Keratinocyte (primary cell): Measurements from ENCODE around the gene BCL7A. TPM values are rescaled to one million over a fixed set of nuclear protein-coding genes. Genes with fewer than 3 reads are reported as not detected.

Experiments
- DNase-seq: peaks from one replicate; pipeline ENCODE4 v3.0.0-alpha.2; 2011; ENCODE audit warnings: low read depth, missing footprints, low spot score
- FAIRE-seq: peaks from 2 replicates; lab custom pipeline; 2011; peaks lifted over from hg19 to GRCh38; lab: Jason Lieb, UNC
- H2AFZ ChIP-seq: 2 replicates; pipeline ENCODE4 v1.6.0; 2012; ENCODE audit warnings: low read length, control low read depth, inconsistent platforms; ENCODE audit not compliant: control insufficient read depth
- H3K27ac ChIP-seq: 2 replicates; pipeline ENCODE4 v1.5.1; 2011; ENCODE audit warnings: low read length; ENCODE audit not compliant: control insufficient read depth, insufficient read depth
- H3K27me3 ChIP-seq: 3 replicates; pipeline ENCODE4 v1.6.0; 2011; ENCODE audit warnings: low read length; ENCODE audit not compliant: control insufficient read depth, insufficient read depth; ENCODE audit errors: extremely low read depth
- H3K36me3 ChIP-seq, 2 experiments: 2 replicates in 1 of 2; 3 replicates in 1 of 2; pipeline ENCODE4 v1.5.1; 2011; ENCODE audit warnings: low read length in 2 of 2, mild to moderate bottlenecking in 1 of 2; ENCODE audit not compliant: control insufficient read depth in 2 of 2, insufficient read depth in 2 of 2; ENCODE audit errors: extremely low read depth in 1 of 2
- H3K4me1 ChIP-seq: 3 replicates; pipeline ENCODE4 v1.5.1; 2011; ENCODE audit warnings: low read length; ENCODE audit not compliant: control insufficient read depth, insufficient read depth; ENCODE audit errors: extremely low read depth
- H3K4me2 ChIP-seq: 3 replicates; pipeline ENCODE4 v1.6.0; 2011; ENCODE audit warnings: low read depth, low read length; ENCODE audit not compliant: control insufficient read depth, insufficient read depth; ENCODE audit errors: extremely low read depth
- H3K4me3 ChIP-seq, 3 experiments: fragments of 200-600 bp in 1 of 3; sonication (generic) in 1 of 3; 2 replicates in 2 of 3; 3 replicates in 1 of 3; pipeline ENCODE4 v1.5.1; 2011 to 2016; ENCODE audit warnings: low read length in 3 of 3, mild to moderate bottlenecking in 3 of 3, control low read depth in 2 of 3, inconsistent platforms in 1 of 3, low read depth in 1 of 3, mixed read lengths in 1 of 3, mixed run types in 1 of 3, moderate library complexity in 1 of 3; ENCODE audit not compliant: control insufficient read depth in 2 of 3, insufficient read depth in 2 of 3; ENCODE audit errors: extremely low read depth in 1 of 3
- H3K79me2 ChIP-seq: 2 replicates; pipeline ENCODE4 v1.6.0; 2012; ENCODE audit warnings: low read length; ENCODE audit not compliant: control insufficient read depth, insufficient read depth
- H3K9ac ChIP-seq: 3 replicates; pipeline ENCODE4 v1.6.0; 2011; ENCODE audit warnings: low read length; ENCODE audit not compliant: control insufficient read depth, insufficient read depth; ENCODE audit errors: extremely low read depth
- H3K9me1 ChIP-seq: 3 replicates; pipeline ENCODE4 v1.6.0; 2011; ENCODE audit warnings: low read length; ENCODE audit not compliant: control insufficient read depth, insufficient read depth; ENCODE audit errors: extremely low read depth
- H3K9me3 ChIP-seq: 2 replicates; pipeline ENCODE4 v1.5.1; 2012; ENCODE audit warnings: low read depth, low read length; ENCODE audit not compliant: control insufficient read depth
- H4K20me1 ChIP-seq: 3 replicates; pipeline ENCODE4 v1.6.0; 2011; ENCODE audit warnings: low read length; ENCODE audit not compliant: control insufficient read depth, insufficient read depth; ENCODE audit errors: extremely low read depth
- EZH2 ChIP-seq: IDR thresholded peaks from one replicate; pipeline ENCODE4 v1.6.1; 2012; ENCODE audit warnings: inconsistent platforms, mild to moderate bottlenecking, low read length, moderate library complexity
- dilution Hi-C: fragments of 300-500 bp; cut with MboI; formaldehyde crosslinking; loops from one replicate; pipeline ENCODE4 v1.7.0; 2020; ENCODE audit warnings: low sequenced_read_pairs; ENCODE audit not compliant: extremely low pct_ligation_motif_present
- polyA plus RNA-seq, 5 experiments: library from polyadenylated mRNA; depleted of rRNA in 3 of 5; stranded (reverse) in 3 of 5; stranded (forward) in 1 of 5; unstranded in 1 of 5; fragments of >200 nt; gene quantifications; 1 replicate in 1 of 5; 2 replicates in 3 of 5; 3 replicates in 1 of 5; pipeline versions ENCODE4 v1.2.1 to v1.2.3, GENCODE V29; 2011 to 2012; ENCODE audit warnings: missing spikeins in 2 of 5, low read depth in 1 of 5, low replicate concordance in 1 of 5
- TF ChIP-seq, protein P1 (sequence below), 3 experiments: IDR thresholded peaks in 1 of 3; conservative IDR thresholded peaks in 1 of 3; optimal IDR thresholded peaks in 1 of 3; 2 replicates in 2 of 3; 3 replicates in 1 of 3; pipeline versions ENCODE3 to v1.5.1; 2011; ENCODE audit warnings: low read length in 3 of 3, mild to moderate bottlenecking in 3 of 3, moderate library complexity in 2 of 3, control low read depth in 1 of 3, inconsistent platforms in 1 of 3; ENCODE audit not compliant: insufficient read depth in 2 of 3; ENCODE audit errors: extremely low read depth in 1 of 3

BCL7A gene
- polyA plus RNA-seq, 1 donor (not counting 4 experiments of a cell fraction or from before 2014, with no cell fraction given) = 12.8 TPM

DNA sequence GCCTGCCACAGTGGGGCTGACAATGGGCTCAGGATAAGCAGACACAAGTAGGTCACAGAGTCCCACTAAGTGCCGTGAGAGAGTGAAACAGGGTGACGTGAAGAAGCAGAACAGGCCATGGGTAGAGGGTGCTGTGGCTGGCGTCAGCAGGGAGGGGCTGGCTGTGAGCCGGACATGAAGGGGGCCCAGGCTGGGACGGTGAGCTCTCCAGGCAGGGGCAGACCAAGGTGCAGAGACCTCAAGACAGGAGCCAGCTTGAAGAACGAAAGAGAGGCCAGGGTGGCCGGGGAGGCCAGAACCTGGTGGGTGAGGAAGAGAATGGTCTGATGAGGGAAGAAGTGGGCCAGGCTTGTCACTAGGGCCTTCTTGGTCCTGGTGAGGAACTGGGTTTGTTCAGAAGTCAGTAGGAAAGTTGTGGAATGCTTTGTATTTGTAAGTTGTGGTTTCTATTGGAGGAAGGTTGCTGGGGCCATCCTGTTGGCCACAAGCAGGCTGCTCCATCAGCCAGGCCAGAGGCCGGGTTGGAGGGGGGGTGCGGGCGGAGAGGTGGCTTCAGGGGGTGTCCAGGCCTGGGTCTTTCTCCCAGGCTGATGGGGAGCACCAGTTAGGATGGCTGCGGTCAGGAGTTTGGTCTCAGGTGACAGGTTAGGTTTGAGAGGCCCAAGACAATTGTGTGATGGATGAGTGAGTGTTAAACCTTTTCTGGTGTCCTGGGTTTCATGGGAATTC, 35.5 kb downstream of the BCL7A start:
- no peaks in the 10 kb centered on the region for H3K9me1 ChIP-seq
- no peak overlapping the region for H3K4me2 ChIP-seq
- FAIRE-seq (no peak), DNase-seq (no peak)
- no peaks in the 10 kb centered on the region for H3K9me3 ChIP-seq
- H2AFZ ChIP-seq = no peak overlapping the region
- H3K27me3 ChIP-seq = no peaks in the 10 kb centered on the region
- H4K20me1 ChIP-seq = peaks cover 6% of the 10 kb centered on the region
- H3K79me2 ChIP-seq = no peaks in the 10 kb centered on the region
- H3K27ac ChIP-seq = no peak overlapping the region
- no peak overlapping the region for H3K4me3 ChIP-seq
- TF ChIP-seq, protein P1, sequence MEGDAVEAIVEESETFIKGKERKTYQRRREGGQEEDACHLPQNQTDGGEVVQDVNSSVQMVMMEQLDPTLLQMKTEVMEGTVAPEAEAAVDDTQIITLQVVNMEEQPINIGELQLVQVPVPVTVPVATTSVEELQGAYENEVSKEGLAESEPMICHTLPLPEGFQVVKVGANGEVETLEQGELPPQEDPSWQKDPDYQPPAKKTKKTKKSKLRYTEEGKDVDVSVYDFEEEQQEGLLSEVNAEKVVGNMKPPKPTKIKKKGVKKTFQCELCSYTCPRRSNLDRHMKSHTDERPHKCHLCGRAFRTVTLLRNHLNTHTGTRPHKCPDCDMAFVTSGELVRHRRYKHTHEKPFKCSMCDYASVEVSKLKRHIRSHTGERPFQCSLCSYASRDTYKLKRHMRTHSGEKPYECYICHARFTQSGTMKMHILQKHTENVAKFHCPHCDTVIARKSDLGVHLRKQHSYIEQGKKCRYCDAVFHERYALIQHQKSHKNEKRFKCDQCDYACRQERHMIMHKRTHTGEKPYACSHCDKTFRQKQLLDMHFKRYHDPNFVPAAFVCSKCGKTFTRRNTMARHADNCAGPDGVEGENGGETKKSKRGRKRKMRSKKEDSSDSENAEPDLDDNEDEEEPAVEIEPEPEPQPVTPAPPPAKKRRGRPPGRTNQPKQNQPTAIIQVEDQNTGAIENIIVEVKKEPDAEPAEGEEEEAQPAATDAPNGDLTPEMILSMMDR (optimal IDR thresholded peaks at IDR 0.05 in 1 of 3, IDR thresholded peaks at IDR 0.05 in 1 of 3, conservative IDR thresholded peaks at IDR 0.05 in 1 of 3; ENCODE audit: extremely low read depth in 1 of 3, insufficient read depth in 2 of 3, low read length in 3 of 3) = no peak
- no peak for TF ChIP-seq EZH2
- no peak overlapping the region for H3K9ac ChIP-seq
- peaks cover 27 to 43% of the 10 kb centered on the region in 2 experiments for H3K36me3 ChIP-seq
- dilution Hi-C loops = no loop called here
- H3K4me1 ChIP-seq = peaks cover 5% of the 10 kb centered on the region

DNA sequence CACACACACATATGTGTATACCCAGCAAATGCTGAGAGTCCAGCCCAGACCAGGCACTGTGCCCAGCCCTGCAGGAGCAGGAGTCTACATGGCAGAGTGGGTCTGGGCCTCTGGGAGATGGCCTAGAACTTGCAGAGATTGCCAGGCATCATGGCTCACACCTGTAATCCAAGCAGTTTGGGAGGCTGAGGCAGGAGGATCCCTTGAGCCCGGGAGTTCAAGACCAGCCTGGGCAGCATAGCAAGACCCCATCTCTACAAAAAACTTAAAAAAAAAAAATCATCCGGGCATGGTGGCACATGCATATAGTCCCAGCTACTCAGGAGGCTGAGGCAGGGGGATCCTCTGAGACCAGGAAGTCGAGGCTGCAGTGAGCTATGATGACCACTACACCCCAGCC, 36.1 kb downstream of the BCL7A start:
- H3K79me2 ChIP-seq = no peaks in the 10 kb centered on the region
- H3K27ac ChIP-seq = no peak overlapping the region
- no peak overlapping the region for H3K9ac ChIP-seq
- no peaks in the 10 kb centered on the region for H3K27me3 ChIP-seq
- H3K4me3 ChIP-seq = no peak overlapping the region
- TF ChIP-seq, protein P1 (optimal IDR thresholded peaks at IDR 0.05 in 1 of 3, IDR thresholded peaks at IDR 0.05 in 1 of 3, conservative IDR thresholded peaks at IDR 0.05 in 1 of 3; ENCODE audit: extremely low read depth in 1 of 3, insufficient read depth in 2 of 3, low read length in 3 of 3) = no peak
- no peak for TF ChIP-seq EZH2
- H3K9me1 ChIP-seq = no peaks in the 10 kb centered on the region
- no peak for FAIRE-seq
- dilution Hi-C loops = no loop called here
- H3K4me2 ChIP-seq = no peak overlapping the region
- no peak for DNase-seq
- H4K20me1 ChIP-seq = peaks cover 6% of the 10 kb centered on the region
- H2AFZ ChIP-seq = no peak overlapping the region
- peaks cover 9% of the 10 kb centered on the region for H3K4me1 ChIP-seq
- no peaks in the 10 kb centered on the region for H3K9me3 ChIP-seq
- H3K36me3 ChIP-seq = peaks cover 27 to 43% of the 10 kb centered on the region in 2 experiments
